HEK293 (cell line): ENCODE data around the gene USP37.
A peak's percentile ranks its signal among the peaks of the same experiment; 100 is the strongest.

Experiments
- BCL11B ChIP-seq: fragments of 450-650 bp; formaldehyde crosslinking; IDR thresholded peaks from 2 replicates; pipeline ENCODE4 v1.5.1; 2016; ENCODE audit warnings: low read depth, missing biosample characterization, missing genetic modification characterization
- GLIS1 ChIP-seq: fragments of 450-650 bp; formaldehyde crosslinking; IDR thresholded peaks from 2 replicates; pipeline ENCODE4 v1.5.1; 2016; ENCODE audit warnings: missing biosample characterization, missing genetic modification characterization
- HOXA7 ChIP-seq: sonication (generic); formaldehyde crosslinking; IDR thresholded peaks from 2 replicates; pipeline ENCODE4 v1.8.1; 2022; ENCODE audit warnings: missing genetic modification reagents, borderline replicate concordance
- HOXD13 ChIP-seq: sonication (generic); formaldehyde crosslinking; IDR thresholded peaks from 2 replicates; pipeline ENCODE4 v1.8.0; 2022; ENCODE audit warnings: missing genetic modification reagents, borderline replicate concordance
- KLF1 ChIP-seq: fragments of 450-650 bp; formaldehyde crosslinking; IDR thresholded peaks from 2 replicates; pipeline ENCODE4 v1.5.1; 2016; ENCODE audit warnings: missing biosample characterization, missing genetic modification characterization
- KLF9 ChIP-seq: fragments of 450-650 bp; formaldehyde crosslinking; IDR thresholded peaks from 2 replicates; pipeline ENCODE4 v1.5.1; 2016; ENCODE audit warnings: missing biosample characterization, missing genetic modification characterization, low read depth
- MEIS1 ChIP-seq: sonication (generic); formaldehyde crosslinking; IDR thresholded peaks from 2 replicates; pipeline ENCODE4 v1.8.1; 2022; ENCODE audit warnings: missing genetic modification reagents, mild to moderate bottlenecking, borderline replicate concordance
- ZNF155 ChIP-seq: fragments of 450-650 bp; formaldehyde crosslinking; IDR thresholded peaks from 2 replicates; pipeline ENCODE4 v1.5.1; 2016; ENCODE audit warnings: missing biosample characterization, missing genetic modification characterization
- ZNF175 ChIP-seq: fragments of 450-650 bp; formaldehyde crosslinking; IDR thresholded peaks from 2 replicates; pipeline ENCODE4 v1.5.1; 2016; ENCODE audit warnings: missing biosample characterization, missing genetic modification characterization
- ZNF184 ChIP-seq: fragments of 450-650 bp; IDR thresholded peaks from 2 replicates; pipeline ENCODE4 v1.5.1; 2018; ENCODE audit warnings: missing biosample characterization, mild to moderate bottlenecking, missing genetic modification characterization
- ZNF2 ChIP-seq: fragments of 450-650 bp; formaldehyde crosslinking; IDR thresholded peaks from 2 replicates; pipeline ENCODE4 v1.5.1; 2016; ENCODE audit warnings: missing biosample characterization, missing genetic modification characterization
- ZNF23 ChIP-seq: fragments of 450-650 bp; formaldehyde crosslinking; IDR thresholded peaks from 2 replicates; pipeline ENCODE4 v1.5.1; 2016; ENCODE audit warnings: missing biosample characterization, missing genetic modification characterization, borderline replicate concordance
- ZNF248 ChIP-seq: fragments of 450-650 bp; formaldehyde crosslinking; IDR thresholded peaks from 2 replicates; pipeline ENCODE4 v1.5.1; 2017; ENCODE audit warnings: missing biosample characterization, missing genetic modification characterization
- ZNF354C ChIP-seq: fragments of 450-650 bp; formaldehyde crosslinking; IDR thresholded peaks from 2 replicates; pipeline ENCODE4 v1.5.1; 2016; ENCODE audit warnings: missing biosample characterization, missing genetic modification characterization, low read depth, borderline replicate concordance
- ZNF394 ChIP-seq: fragments of 450-650 bp; formaldehyde crosslinking; IDR thresholded peaks from 2 replicates; pipeline ENCODE4 v1.5.1; 2016; ENCODE audit warnings: missing biosample characterization, missing genetic modification characterization, mild to moderate bottlenecking, moderate library complexity, borderline replicate concordance
- ZNF521 ChIP-seq: fragments of 450-650 bp; formaldehyde crosslinking; IDR thresholded peaks from 2 replicates; pipeline ENCODE4 v1.5.1; 2017; ENCODE audit warnings: missing biosample characterization, mild to moderate bottlenecking, missing genetic modification characterization
- ZNF555 ChIP-seq: fragments of 450-650 bp; formaldehyde crosslinking; conservative IDR thresholded peaks from 2 replicates; pipeline ENCODE4 v1.5.1; 2017; ENCODE audit warnings: missing biosample characterization, mild to moderate bottlenecking, missing genetic modification characterization, inconsistent platforms
- ZNF571 ChIP-seq: fragments of 450-650 bp; formaldehyde crosslinking; IDR thresholded peaks from 2 replicates; pipeline ENCODE4 v1.5.0; 2017; ENCODE audit warnings: missing biosample characterization, missing genetic modification characterization
- ZNF610 ChIP-seq: fragments of 450-650 bp; formaldehyde crosslinking; IDR thresholded peaks from 2 replicates; pipeline ENCODE4 v1.5.1; 2016; ENCODE audit warnings: missing biosample characterization, missing genetic modification characterization, borderline replicate concordance
- ZNF621 ChIP-seq: fragments of 450-650 bp; formaldehyde crosslinking; IDR thresholded peaks from 2 replicates; pipeline ENCODE4 v1.5.1; 2017; ENCODE audit warnings: missing biosample characterization, missing genetic modification characterization
- ZNF626 ChIP-seq: fragments of 450-650 bp; sonication (Bioruptor Pico); formaldehyde crosslinking; IDR thresholded peaks from 2 replicates; pipeline ENCODE4 v1.5.1; 2018; ENCODE audit warnings: missing biosample characterization, missing genetic modification characterization, inconsistent platforms
- ZNF670 ChIP-seq: fragments of 450-650 bp; formaldehyde crosslinking; IDR thresholded peaks from 2 replicates; pipeline ENCODE4 v1.5.1; 2016; ENCODE audit warnings: missing biosample characterization, missing genetic modification characterization, low read depth
- ZNF677 ChIP-seq: fragments of 450-650 bp; IDR thresholded peaks from 2 replicates; pipeline ENCODE4 v1.5.0; 2018; ENCODE audit warnings: missing biosample characterization, mild to moderate bottlenecking, missing genetic modification characterization, moderate library complexity
- ZNF76 ChIP-seq: fragments of 450-650 bp; formaldehyde crosslinking; IDR thresholded peaks from 2 replicates; pipeline ENCODE4; 2016; ENCODE audit warnings: low read depth, missing biosample characterization, missing genetic modification characterization, borderline replicate concordance
- ZNF777 ChIP-seq: fragments of 450-650 bp; formaldehyde crosslinking; IDR thresholded peaks from 2 replicates; pipeline ENCODE4 v1.5.1; 2017; ENCODE audit warnings: missing biosample characterization, missing genetic modification characterization, borderline replicate concordance
- ZNF792 ChIP-seq: fragments of 450-650 bp; formaldehyde crosslinking; IDR thresholded peaks from 2 replicates; pipeline ENCODE4 v1.5.1; 2016; ENCODE audit warnings: missing biosample characterization, missing genetic modification characterization
- ZXDB ChIP-seq: fragments of 450-650 bp; formaldehyde crosslinking; IDR thresholded peaks from 2 replicates; pipeline ENCODE4 v1.5.1; 2016; ENCODE audit warnings: missing biosample characterization, missing genetic modification characterization
- TF ChIP-seq, protein P1 (sequence below): fragments of 450-650 bp; formaldehyde crosslinking; IDR thresholded peaks from 2 replicates; pipeline ENCODE4 v1.5.1; 2016; ENCODE audit warnings: missing biosample characterization, missing genetic modification characterization, borderline replicate concordance
- TF ChIP-seq, protein P2 (sequence below): sonication (generic); formaldehyde crosslinking; IDR thresholded peaks from 2 replicates; pipeline ENCODE4 v1.8.1; 2022; ENCODE audit warnings: mild to moderate bottlenecking, moderate library complexity, missing genetic modification reagents
- TF ChIP-seq, protein P3 (sequence below): fragments of 450-650 bp; formaldehyde crosslinking; IDR thresholded peaks from 2 replicates; pipeline ENCODE4 v1.5.1; 2017; ENCODE audit warnings: missing biosample characterization, missing genetic modification characterization
- TF ChIP-seq, protein P4 (sequence below): fragments of 450-650 bp; formaldehyde crosslinking; IDR thresholded peaks from 2 replicates; pipeline ENCODE4 v1.5.1; 2016; ENCODE audit warnings: missing biosample characterization, missing genetic modification characterization
- TF ChIP-seq, protein P5 (sequence below): fragments of 450-650 bp; formaldehyde crosslinking; IDR thresholded peaks from 2 replicates; pipeline ENCODE4 v1.5.1; 2017; ENCODE audit warnings: missing biosample characterization, mild to moderate bottlenecking, missing genetic modification characterization, moderate library complexity
- TF ChIP-seq, protein P6 (sequence below): fragments of 450-650 bp; formaldehyde crosslinking; IDR thresholded peaks from 2 replicates; pipeline ENCODE4 v1.5.1; 2017; ENCODE audit warnings: missing biosample characterization, missing genetic modification characterization

USP37 gene

DNA sequence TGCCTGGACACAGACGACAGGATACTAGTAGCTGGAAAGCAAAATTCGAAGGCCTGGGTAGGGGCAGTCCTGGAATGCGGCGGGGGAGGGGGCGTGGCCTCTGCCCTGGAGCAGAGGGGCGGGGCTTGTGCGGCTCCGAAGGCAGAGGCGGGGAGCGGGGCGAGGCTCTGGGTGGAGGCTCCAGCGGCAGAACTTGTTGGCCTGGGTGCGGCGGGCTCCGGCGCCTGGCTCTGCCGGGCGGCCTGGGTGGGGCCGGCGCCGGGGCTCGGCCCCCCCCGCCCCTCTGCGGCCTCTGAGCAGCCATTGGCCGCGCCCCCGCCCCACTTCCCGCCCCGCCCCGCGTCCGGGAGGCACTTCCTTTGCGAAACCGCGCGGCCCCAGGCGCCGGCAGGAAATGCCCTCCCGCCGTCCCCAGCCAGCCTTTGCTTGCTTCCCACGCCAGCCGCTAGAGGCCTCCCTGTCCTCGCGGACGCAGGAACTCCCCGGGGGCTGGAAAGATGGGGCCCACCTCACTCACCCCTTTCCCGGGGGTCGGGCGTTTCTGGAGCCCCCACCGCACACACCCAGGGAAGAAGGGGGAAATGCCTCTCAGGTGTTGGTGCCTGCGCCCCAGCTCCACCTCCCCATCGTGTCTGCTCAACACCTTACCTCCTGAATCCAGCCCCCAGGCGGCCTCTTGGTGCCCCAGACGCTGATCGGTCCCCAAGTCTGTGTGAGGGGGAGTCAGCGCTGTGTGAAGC lies 161.8 kb downstream of the USP37 start (continued):
- TF ChIP-seq ZNF155 (tag by site-specific recombination) = no peak
- no peak for TF ChIP-seq ZNF23 (tag by site-specific recombination)
- TF ChIP-seq ZNF184 (tag by site-specific recombination) = no peak
- no peak for TF ChIP-seq ZNF394 (tag by site-specific recombination)
- peak; percentile 58; the same call in 1 of the 2 replicates for TF ChIP-seq ZXDB (tag by site-specific recombination)
- no peak for TF ChIP-seq ZNF621
- peak; percentile 86 for TF ChIP-seq KLF9 (tag by site-specific recombination)
- no peak for TF ChIP-seq ZNF777 (tag by site-specific recombination)
- TF ChIP-seq, protein P1, sequence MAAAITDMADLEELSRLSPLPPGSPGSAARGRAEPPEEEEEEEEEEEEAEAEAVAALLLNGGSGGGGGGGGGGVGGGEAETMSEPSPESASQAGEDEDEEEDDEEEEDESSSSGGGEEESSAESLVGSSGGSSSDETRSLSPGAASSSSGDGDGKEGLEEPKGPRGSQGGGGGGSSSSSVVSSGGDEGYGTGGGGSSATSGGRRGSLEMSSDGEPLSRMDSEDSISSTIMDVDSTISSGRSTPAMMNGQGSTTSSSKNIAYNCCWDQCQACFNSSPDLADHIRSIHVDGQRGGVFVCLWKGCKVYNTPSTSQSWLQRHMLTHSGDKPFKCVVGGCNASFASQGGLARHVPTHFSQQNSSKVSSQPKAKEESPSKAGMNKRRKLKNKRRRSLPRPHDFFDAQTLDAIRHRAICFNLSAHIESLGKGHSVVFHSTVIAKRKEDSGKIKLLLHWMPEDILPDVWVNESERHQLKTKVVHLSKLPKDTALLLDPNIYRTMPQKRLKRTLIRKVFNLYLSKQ (tag by site-specific recombination) = no peak
- TF ChIP-seq ZNF677 = no peak
- no peak for TF ChIP-seq ZNF610 (tag by site-specific recombination)
- no peak for TF ChIP-seq ZNF626 (tag by site-specific recombination)
- TF ChIP-seq KLF1 = no peak; the same call in 1 of the 2 replicates
- no peak for TF ChIP-seq HOXA7
- TF ChIP-seq MEIS1 (CRISPR knock-in tag) = no peak
- no peak for TF ChIP-seq ZNF354C (tag by site-specific recombination)
- no peak for TF ChIP-seq ZNF248
- peak; percentile 30; the same call in 1 of the 2 replicates for TF ChIP-seq ZNF76
- TF ChIP-seq ZNF670 (tag by site-specific recombination) = no peak
- TF ChIP-seq, protein P2, sequence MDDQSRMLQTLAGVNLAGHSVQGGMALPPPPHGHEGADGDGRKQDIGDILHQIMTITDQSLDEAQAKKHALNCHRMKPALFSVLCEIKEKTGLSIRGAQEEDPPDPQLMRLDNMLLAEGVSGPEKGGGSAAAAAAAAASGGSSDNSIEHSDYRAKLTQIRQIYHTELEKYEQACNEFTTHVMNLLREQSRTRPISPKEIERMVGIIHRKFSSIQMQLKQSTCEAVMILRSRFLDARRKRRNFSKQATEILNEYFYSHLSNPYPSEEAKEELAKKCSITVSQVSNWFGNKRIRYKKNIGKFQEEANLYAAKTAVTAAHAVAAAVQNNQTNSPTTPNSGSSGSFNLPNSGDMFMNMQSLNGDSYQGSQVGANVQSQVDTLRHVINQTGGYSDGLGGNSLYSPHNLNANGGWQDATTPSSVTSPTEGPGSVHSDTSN (CRISPR knock-in tag) = no peak
- 0 out of 2 replicates have a peak, but pooled peaks have one; percentile 29 for TF ChIP-seq ZNF2
- no peak for TF ChIP-seq ZNF792 (tag by site-specific recombination)
- TF ChIP-seq, protein P3, sequence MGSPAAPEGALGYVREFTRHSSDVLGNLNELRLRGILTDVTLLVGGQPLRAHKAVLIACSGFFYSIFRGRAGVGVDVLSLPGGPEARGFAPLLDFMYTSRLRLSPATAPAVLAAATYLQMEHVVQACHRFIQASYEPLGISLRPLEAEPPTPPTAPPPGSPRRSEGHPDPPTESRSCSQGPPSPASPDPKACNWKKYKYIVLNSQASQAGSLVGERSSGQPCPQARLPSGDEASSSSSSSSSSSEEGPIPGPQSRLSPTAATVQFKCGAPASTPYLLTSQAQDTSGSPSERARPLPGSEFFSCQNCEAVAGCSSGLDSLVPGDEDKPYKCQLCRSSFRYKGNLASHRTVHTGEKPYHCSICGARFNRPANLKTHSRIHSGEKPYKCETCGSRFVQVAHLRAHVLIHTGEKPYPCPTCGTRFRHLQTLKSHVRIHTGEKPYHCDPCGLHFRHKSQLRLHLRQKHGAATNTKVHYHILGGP (tag by site-specific recombination) = no peak
- TF ChIP-seq, protein P4, sequence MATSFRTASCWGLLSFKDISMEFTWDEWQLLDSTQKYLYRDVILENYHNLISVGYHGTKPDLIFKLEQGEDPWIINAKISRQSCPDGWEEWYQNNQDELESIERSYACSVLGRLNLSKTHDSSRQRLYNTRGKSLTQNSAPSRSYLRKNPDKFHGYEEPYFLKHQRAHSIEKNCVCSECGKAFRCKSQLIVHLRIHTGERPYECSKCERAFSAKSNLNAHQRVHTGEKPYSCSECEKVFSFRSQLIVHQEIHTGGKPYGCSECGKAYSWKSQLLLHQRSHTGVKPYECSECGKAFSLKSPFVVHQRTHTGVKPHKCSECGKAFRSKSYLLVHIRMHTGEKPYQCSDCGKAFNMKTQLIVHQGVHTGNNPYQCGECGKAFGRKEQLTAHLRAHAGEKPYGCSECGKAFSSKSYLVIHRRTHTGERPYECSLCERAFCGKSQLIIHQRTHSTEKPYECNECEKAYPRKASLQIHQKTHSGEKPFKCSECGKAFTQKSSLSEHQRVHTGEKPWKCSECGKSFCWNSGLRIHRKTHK (tag by site-specific recombination) = no peak
- TF ChIP-seq, protein P5, sequence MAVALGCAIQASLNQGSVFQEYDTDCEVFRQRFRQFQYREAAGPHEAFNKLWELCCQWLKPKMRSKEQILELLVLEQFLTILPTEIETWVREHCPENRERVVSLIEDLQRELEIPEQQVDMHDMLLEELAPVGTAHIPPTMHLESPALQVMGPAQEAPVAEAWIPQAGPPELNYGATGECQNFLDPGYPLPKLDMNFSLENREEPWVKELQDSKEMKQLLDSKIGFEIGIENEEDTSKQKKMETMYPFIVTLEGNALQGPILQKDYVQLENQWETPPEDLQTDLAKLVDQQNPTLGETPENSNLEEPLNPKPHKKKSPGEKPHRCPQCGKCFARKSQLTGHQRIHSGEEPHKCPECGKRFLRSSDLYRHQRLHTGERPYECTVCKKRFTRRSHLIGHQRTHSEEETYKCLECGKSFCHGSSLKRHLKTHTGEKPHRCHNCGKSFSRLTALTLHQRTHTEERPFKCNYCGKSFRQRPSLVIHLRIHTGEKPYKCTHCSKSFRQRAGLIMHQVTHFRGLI (tag by site-specific recombination) = no peak
- TF ChIP-seq ZNF521 (tag by site-specific recombination) = no peak
- TF ChIP-seq ZNF571 = no peak
- no peak for TF ChIP-seq HOXD13 (CRISPR knock-in tag)
- TF ChIP-seq BCL11B (tag by site-specific recombination) = no peak
- TF ChIP-seq GLIS1 (tag by site-specific recombination) = peak; percentile 66
- no peak for TF ChIP-seq ZNF555 (tag by site-specific recombination)
- no peak for TF ChIP-seq ZNF175
- TF ChIP-seq, protein P6, sequence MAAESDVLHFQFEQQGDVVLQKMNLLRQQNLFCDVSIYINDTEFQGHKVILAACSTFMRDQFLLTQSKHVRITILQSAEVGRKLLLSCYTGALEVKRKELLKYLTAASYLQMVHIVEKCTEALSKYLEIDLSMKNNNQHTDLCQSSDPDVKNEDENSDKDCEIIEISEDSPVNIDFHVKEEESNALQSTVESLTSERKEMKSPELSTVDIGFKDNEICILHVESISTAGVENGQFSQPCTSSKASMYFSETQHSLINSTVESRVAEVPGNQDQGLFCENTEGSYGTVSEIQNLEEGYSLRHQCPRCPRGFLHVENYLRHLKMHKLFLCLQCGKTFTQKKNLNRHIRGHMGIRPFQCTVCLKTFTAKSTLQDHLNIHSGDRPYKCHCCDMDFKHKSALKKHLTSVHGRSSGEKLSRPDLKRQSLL = peak; percentile 98
